OCI-M1 (cell line): ENCODE measurements around the gene PPP5C.
"Not testable (repeated sequence)": the region's sequence is repeated elsewhere in the genome, so short reads cannot be mapped to it uniquely, and the experiment has no call there.

Experiments used
- DNase-seq: peaks from one replicate; lab custom pipeline; 2025; lab: John Stamatoyannopoulos, UW

The PPP5C gene

GRCh38 chr19:46385636-46386035 is 38.7 kb downstream of the PPP5C start:
- no peak for DNase-seq

GRCh38 chr19:46386151-46386550 is 39.3 kb downstream of the PPP5C start:
- no peak for DNase-seq

DNA sequence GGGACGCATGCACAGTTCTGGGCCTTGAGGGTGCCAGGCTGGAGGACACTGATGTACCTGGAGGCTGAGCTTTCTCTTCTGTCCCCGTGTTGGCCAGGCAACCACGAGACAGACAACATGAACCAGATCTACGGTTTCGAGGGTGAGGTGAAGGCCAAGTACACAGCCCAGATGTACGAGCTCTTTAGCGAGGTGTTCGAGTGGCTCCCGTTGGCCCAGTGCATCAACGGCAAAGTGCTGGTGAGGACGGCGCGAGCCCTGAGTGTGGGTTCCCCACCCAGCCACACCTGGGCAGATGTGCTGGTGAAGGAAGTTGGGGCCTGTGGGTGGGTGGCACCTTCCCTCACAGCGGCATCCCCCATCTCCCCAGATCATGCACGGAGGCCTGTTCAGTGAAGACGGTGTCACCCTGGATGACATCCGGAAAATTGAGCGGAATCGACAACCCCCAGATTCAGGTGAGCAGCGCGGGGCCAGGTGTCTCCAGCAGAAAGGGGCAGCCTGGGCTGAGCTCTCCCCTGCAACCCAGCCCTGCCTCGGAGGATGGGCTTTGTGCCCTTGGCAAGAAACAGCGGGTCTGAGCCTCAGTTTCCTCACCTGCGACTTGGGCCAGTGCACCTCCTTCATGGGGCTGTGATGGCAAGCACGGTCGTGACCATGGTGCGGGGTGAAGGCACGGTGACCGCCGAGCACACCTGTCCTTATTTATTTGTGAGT is 40.3 kb downstream of the PPP5C start:
- DNase-seq, result no peak

DNA sequence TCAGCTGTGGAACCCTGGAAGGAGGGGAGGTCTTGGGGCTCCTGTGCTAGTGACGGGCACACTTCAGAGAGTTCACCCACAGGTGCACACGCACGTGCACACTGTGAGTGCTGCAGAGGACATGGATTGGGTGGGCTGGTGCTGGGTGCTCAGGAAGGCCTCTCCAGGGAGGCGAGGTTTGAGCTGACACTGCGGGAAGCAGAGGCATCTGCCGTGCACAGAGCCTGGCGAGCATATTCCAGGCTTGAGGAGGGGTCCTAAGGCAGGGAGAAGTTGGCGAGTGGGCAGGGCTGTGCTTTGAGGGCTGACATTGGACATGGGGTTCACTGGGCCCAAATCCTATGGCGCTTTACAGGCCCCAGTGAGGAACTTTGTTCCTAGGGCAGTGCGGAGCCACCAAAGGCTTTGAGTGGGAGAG is 40.8 kb downstream of the PPP5C start:
- no peak for DNase-seq

DNA sequence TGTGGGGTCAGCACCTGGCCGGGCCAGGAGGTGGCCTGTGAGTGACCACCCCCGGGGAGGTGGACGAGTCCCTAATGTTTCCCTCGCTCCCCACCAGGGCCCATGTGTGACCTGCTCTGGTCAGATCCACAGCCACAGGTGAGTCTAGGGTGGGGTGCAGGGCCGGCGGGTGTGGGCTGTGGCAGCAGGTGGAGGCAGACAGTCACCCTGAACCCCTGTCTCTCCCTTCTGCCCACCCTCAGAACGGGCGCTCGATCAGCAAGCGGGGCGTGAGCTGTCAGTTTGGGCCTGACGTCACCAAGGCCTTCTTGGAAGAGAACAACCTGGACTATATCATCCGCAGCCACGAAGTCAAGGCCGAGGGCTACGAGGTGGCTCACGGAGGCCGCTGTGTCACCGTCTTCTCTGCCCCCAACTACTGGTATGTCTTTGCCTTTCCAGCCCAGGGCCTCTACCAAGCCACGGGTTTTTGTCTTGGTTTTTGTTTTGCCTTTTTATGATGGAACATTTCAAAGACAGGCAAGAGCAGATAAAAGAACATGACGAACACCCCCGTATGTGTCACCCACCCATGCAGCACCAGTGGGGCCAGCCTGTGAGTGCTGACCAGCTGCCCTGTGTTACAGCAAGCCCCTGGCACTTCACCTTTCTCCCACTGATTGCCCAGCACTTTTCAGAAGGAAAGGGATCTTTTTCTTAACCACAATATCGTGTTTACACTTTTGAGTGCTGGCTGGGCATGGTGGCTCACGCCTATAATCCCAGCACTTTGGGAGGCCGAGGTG is 41.6 kb downstream of the PPP5C start:
- DNase-seq, result no peak

- DNase-seq, result no peak
Measured at GRCh38 chr19:46390121-46390858, 43.4 kb downstream of the PPP5C start.

DNA sequence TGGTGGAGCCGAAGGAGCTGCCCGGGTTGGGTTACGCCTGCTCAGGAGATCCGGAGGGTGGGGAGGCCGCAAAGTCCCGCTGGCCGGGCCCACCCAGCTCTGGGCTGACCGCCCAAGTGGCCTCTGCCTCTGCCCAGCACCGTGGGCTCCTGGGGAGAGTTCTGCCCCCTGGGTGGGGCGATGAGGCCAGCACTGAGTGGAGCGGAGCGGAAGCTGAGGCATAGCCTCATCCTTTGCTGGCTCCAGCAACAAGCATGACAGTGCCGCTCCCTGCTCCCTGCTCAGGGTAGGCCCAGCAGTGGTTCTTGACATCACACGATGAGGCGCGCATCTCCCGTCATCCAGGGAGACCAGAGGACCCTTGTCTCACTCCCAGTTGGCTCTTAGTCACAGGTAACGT is 44.0 kb downstream of the PPP5C start:
- DNase-seq, result no peak

GRCh38 chr19:46391296-46392251 is 44.7 kb downstream of the PPP5C start:
- no peak for DNase-seq

DNA sequence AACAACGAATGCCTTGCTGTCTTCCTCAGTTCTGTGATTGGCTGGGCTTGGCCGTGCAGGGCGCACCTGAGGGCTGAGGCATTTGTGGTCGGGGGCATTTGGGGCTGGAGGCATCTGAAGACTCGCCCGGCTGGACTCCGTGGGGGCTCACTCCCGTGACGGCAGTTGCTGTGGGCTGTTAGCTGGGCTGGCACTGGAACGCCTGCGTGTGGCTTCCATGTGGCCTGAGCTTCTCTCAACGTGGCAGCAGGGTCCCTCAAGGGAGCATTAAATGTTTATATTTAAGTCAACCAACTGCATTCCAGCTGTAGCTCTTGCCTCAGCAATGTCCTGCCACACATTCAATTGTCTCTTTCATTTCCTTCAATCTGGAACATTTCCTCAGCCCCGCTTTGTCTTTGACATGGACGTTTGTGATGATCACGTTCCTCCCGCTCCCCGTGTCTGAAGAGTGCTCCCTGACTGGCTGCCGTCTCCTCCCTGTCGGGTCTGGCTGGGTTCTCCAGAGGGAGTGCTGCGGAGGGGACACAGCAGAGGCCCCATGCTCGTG is 45.4 kb downstream of the PPP5C start:
- no peak for DNase-seq

GRCh38 chr19:46392837-46393236 is 46.0 kb downstream of the PPP5C start:
- DNase-seq, result no peak

DNA sequence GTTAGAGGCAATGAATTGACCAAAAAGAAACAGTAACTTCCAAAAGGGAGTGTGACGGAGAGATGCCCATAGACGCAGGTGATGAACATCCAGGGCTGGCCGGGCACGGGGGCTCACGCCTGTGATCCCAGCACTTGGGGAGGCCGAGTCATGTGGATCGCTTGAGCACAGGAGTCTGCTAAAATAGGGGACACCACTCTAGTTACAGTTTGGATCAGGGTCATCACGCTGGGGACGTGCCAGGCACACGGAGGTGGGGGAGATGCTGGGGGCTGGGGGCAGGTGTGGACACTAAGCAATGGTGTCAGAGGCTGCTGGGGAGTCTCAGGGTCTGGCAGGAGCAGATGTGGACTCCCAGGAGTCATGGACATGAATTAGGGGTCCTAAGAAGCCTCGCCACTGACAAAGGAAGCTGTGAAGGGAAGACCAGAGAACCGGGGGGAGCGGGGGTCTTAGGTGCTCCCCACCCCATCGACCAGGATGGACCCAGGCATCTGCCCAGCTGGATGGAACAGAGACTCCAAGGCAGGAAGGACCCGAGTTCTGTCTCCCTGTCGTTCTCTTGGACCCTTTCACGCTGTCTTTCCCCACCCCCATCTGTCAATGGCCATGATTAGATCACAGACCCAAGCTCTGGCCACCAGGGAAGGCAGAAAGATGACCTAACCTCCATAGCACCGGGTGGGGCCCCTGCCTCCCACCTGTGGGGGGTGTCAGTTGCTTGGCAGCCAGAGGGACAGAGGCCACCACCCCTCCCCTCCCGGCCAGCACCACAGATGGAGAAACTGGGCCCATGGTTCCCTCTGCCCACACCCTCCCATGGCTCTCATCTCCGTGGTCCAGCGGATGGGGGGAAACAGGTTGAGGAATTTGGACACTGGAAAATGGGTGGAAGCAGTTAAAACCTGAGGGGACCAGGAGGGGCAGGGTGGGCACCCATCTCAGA is 46.8 kb downstream of the PPP5C start:
- no peak for DNase-seq

GRCh38 chr19:46394402-46394797 is 47.5 kb downstream of the PPP5C start:
- no peak for DNase-seq

DNA sequence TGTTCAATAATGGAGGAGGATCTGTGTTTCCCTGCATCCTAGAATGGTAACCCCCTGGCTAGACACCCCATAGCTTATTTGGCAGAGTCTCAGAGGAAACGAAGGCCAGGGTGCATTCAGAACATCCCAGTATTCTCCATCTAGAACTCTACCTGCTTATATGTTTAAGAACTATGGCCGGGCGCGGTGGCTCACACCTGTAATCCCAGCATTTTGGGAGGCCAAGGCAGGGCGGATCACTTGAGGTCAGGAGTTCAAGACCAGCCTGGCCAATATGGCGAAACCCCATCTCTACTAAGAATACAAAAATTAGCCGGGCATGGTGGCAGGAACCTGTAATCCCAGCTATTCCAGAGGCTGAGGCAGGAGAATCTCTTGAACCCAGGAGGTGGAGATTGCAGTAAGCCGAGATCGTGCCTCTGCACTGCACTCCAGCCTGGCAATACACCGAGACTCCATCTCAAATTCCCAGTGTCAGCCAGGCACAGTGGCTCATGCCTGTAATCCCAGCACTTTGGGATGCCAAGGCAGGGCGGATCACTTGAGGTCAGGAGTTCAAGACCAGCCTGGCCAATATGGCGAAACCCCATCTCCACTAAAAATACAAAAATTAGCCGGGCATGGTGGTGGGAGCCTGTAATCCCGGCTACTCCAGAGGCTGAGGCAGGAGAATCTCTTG is 51.1 kb downstream of the PPP5C start:
- DNase-seq, result not testable (repeated sequence)

GRCh38 chr19:46402725-46403124 is 55.8 kb downstream of the PPP5C start:
- DNase-seq, result no peak

GRCh38 chr19:46404055-46404752 is 57.3 kb downstream of the PPP5C start:
- DNase-seq, result no peak

DNA sequence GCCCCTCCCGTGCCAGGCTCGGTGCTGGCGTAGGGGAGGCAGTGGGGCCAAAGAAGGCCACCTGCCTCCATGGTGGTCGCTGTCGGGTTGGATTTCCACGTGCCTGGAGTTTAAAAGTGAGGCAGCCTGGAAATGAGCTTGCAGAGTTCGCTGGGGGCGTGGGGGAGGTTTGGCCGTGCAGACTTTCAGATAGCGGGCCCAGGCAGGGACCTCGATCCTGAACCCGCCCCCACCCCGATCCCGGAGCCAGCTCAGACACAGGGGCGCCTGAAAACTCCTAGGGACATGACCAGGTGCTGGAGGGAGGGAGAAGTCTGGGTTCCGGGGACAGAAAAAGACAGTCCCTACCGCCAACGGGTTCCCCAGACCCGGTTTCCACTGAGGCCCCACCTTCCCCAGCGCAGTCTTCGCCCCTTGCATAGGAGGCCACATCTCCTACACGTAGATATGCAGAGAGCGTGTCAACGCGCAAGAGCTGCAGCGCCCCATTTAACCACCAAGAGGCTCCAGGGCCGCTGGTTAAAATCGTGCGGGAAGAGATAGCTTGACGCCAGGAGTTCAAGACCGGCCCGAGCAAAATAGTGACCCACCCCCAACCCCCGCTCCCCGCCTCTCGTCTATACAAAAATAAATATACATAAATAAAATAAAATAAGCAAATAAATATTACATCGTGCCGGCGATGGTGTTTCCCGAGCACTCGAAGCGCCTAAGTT is 58.0 kb downstream of the PPP5C start:
- no peak for DNase-seq

GRCh38 chr19:46406976-46407375 is 60.1 kb downstream of the PPP5C start:
- no peak for DNase-seq
